ENCODE results near the gene SLC7A1. TPM values are rescaled to one million over a fixed set of nuclear protein-coding genes. Genes with fewer than 3 reads are reported as not detected.

Gene SLC7A1
- total and polyA plus RNA-seq, 2 experiments from 2014 or later: 23.0 to 74.7 TPM

GRCh38 chr13:29543230-29544215 is 52.0 kb downstream of the SLC7A1 start:
- peak; percentile 31 for DNase-seq (ENCODE audit: low spot score)
- H3K27ac Mint-ChIP-seq: peak overlapping the region; percentile 49; the same call in 1 of the 2 replicates
- peaks cover 85% of the 10 kb centered on the region for H3K4me1 Mint-ChIP-seq

More at GRCh38 chr13:29543230-29544215, 52.0 kb downstream of the SLC7A1 start:
- no peaks in the 10 kb centered on the region for H3K9me2 ChIP-seq (ENCODE audit: insufficient read depth)
- no peak overlapping the region for H3K27ac ChIP-seq (ENCODE audit: low read depth)
- no peaks in the 10 kb centered on the region for H3F3A ChIP-seq (replicated peaks; ENCODE audit: low read depth)
- Mint-ChIP-seq H3K27me3 (ENCODE audit: insufficient read depth, low read depth, poor library complexity) (peaks cover 7% of the 10 kb centered on the region), H3K36me3 (ENCODE audit: low read depth) (peaks cover 55% of the 10 kb centered on the region), H3K4me3 (no peak overlapping the region), H3K9me3 (no peaks in the 10 kb centered on the region)
- ATAC-seq: peak; percentile 34
- H3K4me2 ChIP-seq: no peak overlapping the region
- peaks cover 40% of the 10 kb centered on the region for H3K4me1 ChIP-seq (ENCODE audit: insufficient read depth)
- TF ChIP-seq EZH2 (IDR thresholded peaks at IDR 0.05; ENCODE audit: low read depth, unreplicated experiment): no peak
- TF ChIP-seq ZNF462 (CRISPR knock-in tag; IDR thresholded peaks at IDR 0.05): no peak
- TF ChIP-seq, protein P1, sequence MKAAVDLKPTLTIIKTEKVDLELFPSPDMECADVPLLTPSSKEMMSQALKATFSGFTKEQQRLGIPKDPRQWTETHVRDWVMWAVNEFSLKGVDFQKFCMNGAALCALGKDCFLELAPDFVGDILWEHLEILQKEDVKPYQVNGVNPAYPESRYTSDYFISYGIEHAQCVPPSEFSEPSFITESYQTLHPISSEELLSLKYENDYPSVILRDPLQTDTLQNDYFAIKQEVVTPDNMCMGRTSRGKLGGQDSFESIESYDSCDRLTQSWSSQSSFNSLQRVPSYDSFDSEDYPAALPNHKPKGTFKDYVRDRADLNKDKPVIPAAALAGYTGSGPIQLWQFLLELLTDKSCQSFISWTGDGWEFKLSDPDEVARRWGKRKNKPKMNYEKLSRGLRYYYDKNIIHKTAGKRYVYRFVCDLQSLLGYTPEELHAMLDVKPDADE (IDR thresholded peaks at IDR 0.05): no peak
- TF ChIP-seq POLR2AphosphoS5 (IDR thresholded peaks at IDR 0.05; ENCODE audit: low read depth): no peak
- TF ChIP-seq CTCF (conservative IDR thresholded peaks at IDR 0.05; ENCODE audit: low read depth in 2 of 2): peak in 1 of 2 experiments; percentile 21; a peak in 1 of 4 replicates
- H3K27me3 ChIP-seq (ENCODE audit: insufficient read depth): no peaks in the 10 kb centered on the region
- no peaks in the 10 kb centered on the region for H3K36me3 ChIP-seq (ENCODE audit: insufficient read depth)
- H3K4me3 ChIP-seq: no peak overlapping the region
- no peak overlapping the region for H2AFZ ChIP-seq
- H3K79me2 ChIP-seq (replicated peaks; ENCODE audit: insufficient read depth): peaks cover 100% of the 10 kb centered on the region
- peaks cover 71% of the 10 kb centered on the region for H4K20me1 ChIP-seq (replicated peaks; ENCODE audit: insufficient read depth)
